Omental fat pad (tissue), 4 donors: ENCODE results near the gene C11orf68. TPM values are rescaled to one million over a fixed set of nuclear protein-coding genes. Genes with fewer than 3 reads are reported as not detected.

Source experiments
- ATAC-seq: fragments of 150-250 bp; one replicate; pipeline ENCODE4 v1.9.1; 2016; ENCODE audit warnings: mild to moderate bottlenecking, moderate library complexity; ENCODE audit not compliant: low FRiP score
- DNase-seq: peaks from one replicate; pipeline ENCODE4 v3.0.0-alpha.2; 2019; ENCODE audit warnings: low spot score
- CTCF ChIP-seq, 3 donors: fragments of 450-650 bp; IDR thresholded peaks; one replicate each; pipeline ENCODE4 v1.5.1; 2016 to 2017; ENCODE audit warnings: antibody characterized with exemption in 3 of 3, mild to moderate bottlenecking in 3 of 3, moderate library complexity in 2 of 3
- total RNA-seq, 4 donors: library from RNA; depleted of rRNA; stranded (reverse); fragments of >200 nt; gene quantifications; one replicate each; pipeline ENCODE4 v1.1.0, GENCODE V29; 2016

C11orf68 gene
- total RNA-seq, 4 donors from 2014 or later, result 14.0 to 18.8 (median 17.5) TPM

- ATAC-seq (no peak), DNase-seq (no peak)
- no peak for TF ChIP-seq CTCF (IDR thresholded peaks at IDR 0.05)
Measured at GRCh38 chr11:65942531-65942930, 23.7 kb upstream of the C11orf68 start.

- ATAC-seq, result peak; percentile 20
- TF ChIP-seq CTCF (IDR thresholded peaks at IDR 0.05), result no peak
- no peak for DNase-seq
Measured at GRCh38 chr11:65941720-65942310, 23.0 kb upstream of the C11orf68 start.

- TF ChIP-seq CTCF (IDR thresholded peaks at IDR 0.05), result no peak
- ATAC-seq (no peak), DNase-seq (no peak)
Measured at GRCh38 chr11:65937766-65938165, 18.9 kb upstream of the C11orf68 start.

DNA sequence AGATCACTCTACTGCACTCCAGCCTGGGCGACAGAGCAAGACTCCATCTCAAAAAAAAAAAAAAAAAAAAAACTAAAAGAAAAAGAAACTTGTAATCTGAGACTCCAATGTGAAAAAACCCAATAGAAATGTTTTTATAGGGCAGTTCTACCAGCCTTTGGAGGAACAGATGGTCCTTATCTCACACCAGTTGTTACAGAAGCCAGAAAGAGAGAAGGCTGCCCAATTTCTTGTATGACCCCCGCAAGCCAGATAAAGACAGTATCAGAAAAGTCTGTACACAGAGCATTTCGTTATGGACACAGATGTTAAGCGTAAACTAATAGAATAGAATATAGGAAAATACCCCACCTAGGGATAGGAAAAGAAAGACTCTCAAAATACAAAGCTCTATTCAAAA lies 15.2 kb upstream of the C11orf68 start:
- TF ChIP-seq CTCF (IDR thresholded peaks at IDR 0.05), result no peak
- DNase-seq (no peak), ATAC-seq (no peak)

DNA sequence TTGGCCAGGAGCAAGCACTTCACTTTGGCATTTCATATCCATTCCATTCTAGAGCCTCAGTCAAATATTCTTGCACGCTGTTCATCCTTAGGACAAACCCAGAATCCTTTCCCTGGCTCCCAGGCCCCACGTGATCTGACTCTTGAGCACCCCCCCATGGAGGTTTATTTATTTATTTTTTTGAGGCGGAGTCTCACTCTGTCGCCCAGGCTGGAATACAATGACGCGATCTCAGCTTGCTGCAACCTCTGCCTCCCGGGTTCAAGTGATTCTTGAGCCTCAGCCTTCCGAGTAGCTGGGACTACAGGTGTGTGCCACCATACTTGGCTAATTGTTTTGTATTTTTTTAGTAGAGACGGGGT lies 13.7 kb upstream of the C11orf68 start:
- TF ChIP-seq CTCF (IDR thresholded peaks at IDR 0.05), result no peak
- no peak for DNase-seq
- no peak for ATAC-seq

DNA sequence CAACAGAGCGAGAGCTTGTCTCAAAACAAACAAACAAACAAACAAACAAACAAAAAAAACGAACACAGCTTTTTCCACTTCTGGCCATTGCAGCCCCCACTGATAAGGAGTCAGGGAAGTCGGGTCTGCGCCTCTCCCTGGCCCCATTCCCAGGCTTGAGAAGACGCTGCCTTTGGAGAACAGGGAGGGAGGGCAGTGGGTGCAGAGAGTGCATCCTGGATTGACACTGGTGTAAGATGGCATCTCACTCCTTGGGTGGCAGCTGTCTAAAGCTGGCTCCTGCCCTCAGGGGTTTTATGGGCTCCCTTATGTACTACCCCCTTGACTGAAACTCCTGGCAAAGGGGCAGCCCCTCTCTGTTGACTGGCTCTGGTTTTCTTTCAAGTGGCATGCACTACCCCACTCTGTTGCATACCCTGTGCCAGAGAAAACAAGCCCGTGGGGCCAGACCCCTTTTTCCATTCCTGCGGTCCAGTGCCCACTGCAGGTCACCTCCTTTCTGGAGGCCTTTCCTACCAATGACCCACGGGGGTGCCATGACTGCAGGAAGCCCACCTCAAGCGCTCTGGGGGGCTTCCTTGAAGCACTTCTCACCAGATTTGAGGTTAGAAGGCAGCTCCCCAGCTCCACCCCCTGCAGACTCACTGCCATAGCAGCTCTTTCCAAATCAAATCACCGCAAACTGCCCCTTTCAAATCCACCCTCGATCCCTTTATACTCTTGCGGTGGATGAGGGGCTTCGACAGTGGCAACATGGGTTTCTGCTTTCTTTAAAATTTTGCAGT lies 13.1 kb upstream of the C11orf68 start:
- DNase-seq (no peak), ATAC-seq (no peak)
- no peak for TF ChIP-seq CTCF (IDR thresholded peaks at IDR 0.05)

GRCh38 chr11:65928667-65929066 lies 9.8 kb upstream of the C11orf68 start:
- DNase-seq (no peak), ATAC-seq (no peak)
- TF ChIP-seq CTCF (IDR thresholded peaks at IDR 0.05), result no peak
